GM23248 (cell line): ENCODE data around the gene C1QBP.

Experiments used
- EZH2 ChIP-seq: fragments of 200-600 bp; sonication (generic); IDR thresholded peaks from 2 replicates; pipeline ENCODE4 v1.6.1; 2018; ENCODE audit warnings: antibody characterized with exemption, mild to moderate bottlenecking; ENCODE audit not compliant: insufficient read depth, poor library complexity, severe bottlenecking
- EZH2phosphoT487 ChIP-seq: fragments of 200-600 bp; sonication (generic); IDR thresholded peaks from 2 replicates; pipeline ENCODE4 v1.6.1; 2018; ENCODE audit warnings: antibody characterized with exemption, moderate library complexity, mild to moderate bottlenecking, low read depth; ENCODE audit not compliant: insufficient read depth

- no peak for TF ChIP-seq EZH2phosphoT487
- TF ChIP-seq EZH2: no peak
Observed at GRCh38 chr17:5425826-5426225, 13.1 kb downstream of the C1QBP start.
